Spleen (tissue), 11 donors: ENCODE results near the gene SHC4. TPM values are rescaled to one million over a fixed set of nuclear protein-coding genes. Genes with fewer than 3 reads are reported as not detected.
A peak's percentile ranks its signal among the peaks of the same experiment; 100 is the strongest.

ENCODE experiments used
- DNase-seq: peaks from one replicate; pipeline ENCODE4 v3.0.0-alpha.2; 2020
- H3K27ac ChIP-seq, 8 donors: fragments of 200-600 bp; sonication (generic) in 7 of 8; 1 replicate in 4 of 8; 2 replicates in 4 of 8; pipeline versions ENCODE4 v1.5.0 to v1.8.0; 2016 to 2021; ENCODE audit warnings: inconsistent platforms in 4 of 8, mild to moderate bottlenecking in 4 of 8, moderate library complexity in 1 of 8
- H3K27me3 ChIP-seq, 7 donors: fragments of 200-600 bp; sonication (generic) in 6 of 7; replicated peaks in 1 of 7; 1 replicate in 4 of 7; 2 replicates in 3 of 7; pipeline versions ENCODE4 v1.5.0 to v1.8.0; 2016 to 2021; ENCODE audit warnings: inconsistent platforms in 3 of 7, mild to moderate bottlenecking in 1 of 7
- H3K36me3 ChIP-seq, 6 donors: fragments of 200-600 bp; sonication (generic) in 5 of 6; 1 replicate in 4 of 6; 2 replicates in 2 of 6; pipeline versions ENCODE4 v1.5.0 to v1.8.0; 2016 to 2021; ENCODE audit warnings: inconsistent platforms in 2 of 6
- H3K4me1 ChIP-seq, 6 donors: fragments of 200-600 bp; sonication (generic) in 5 of 6; 1 replicate in 3 of 6; 2 replicates in 3 of 6; pipeline versions ENCODE4 v1.5.0 to v1.8.0; 2016 to 2021; ENCODE audit warnings: inconsistent platforms in 3 of 6
- H3K4me3 ChIP-seq, 8 donors: fragments of 200-600 bp; sonication (generic) in 7 of 8; 1 replicate in 4 of 8; 2 replicates in 4 of 8; pipeline versions ENCODE4 v1.5.0 to v1.8.0; 2016 to 2021; ENCODE audit warnings: inconsistent platforms in 4 of 8, mild to moderate bottlenecking in 4 of 8, moderate library complexity in 2 of 8
- H3K9me3 ChIP-seq, 8 donors: fragments of 200-600 bp; sonication (generic) in 7 of 8; 1 replicate in 4 of 8; 2 replicates in 4 of 8; pipeline versions ENCODE4 v1.5.0 to v1.8.0; 2016 to 2021; ENCODE audit warnings: inconsistent platforms in 4 of 8
- CTCF ChIP-seq, 11 experiments: fragments of 200-600 bp in 7 of 11; fragments of 450-650 bp in 4 of 11; sonication (generic) in 4 of 11; IDR thresholded peaks in 8 of 11; conservative IDR thresholded peaks in 3 of 11; 1 replicate in 7 of 11; 2 replicates in 4 of 11; pipeline versions ENCODE4 v1.4.0 to v1.8.0; 2016 to 2021; ENCODE audit warnings: antibody characterized with exemption in 11 of 11, inconsistent platforms in 4 of 11, mild to moderate bottlenecking in 1 of 11
- POLR2A ChIP-seq, 3 donors: fragments of 450-650 bp; IDR thresholded peaks; one replicate each; pipeline ENCODE4 v1.5.1; 2017; ENCODE audit warnings: antibody characterized with exemption in 3 of 3, mild to moderate bottlenecking in 1 of 3
- POLR2AphosphoS5 ChIP-seq, 3 donors: sonication (generic); formaldehyde crosslinking; IDR thresholded peaks; one replicate each; pipeline ENCODE4 v1.5.1; 2017; ENCODE audit warnings: antibody characterized with exemption in 3 of 3
- WGBS, 5 donors: extraction: QIAGEN DNeasy Blood & Tissue Kit in 3 of 5; methylation state at CpG; one replicate each; pipeline versions ENCODE4 v1.1.5 to v1.1.7; 2013 to 2018; 5-methylcytosine and 5-hydroxymethylcytosine counted together
- intact Hi-C: fragments of 100-400 bp; cut with DNase I; formaldehyde crosslinking; loops from one replicate; pipeline ENCODE4 v1.15.0; 2023; ENCODE audit warnings: low total_unique reads
- polyA plus RNA-seq, 3 donors: library from polyadenylated mRNA; stranded (reverse); fragments of 200-250 nt; gene quantifications; one replicate each; pipeline ENCODE4 v1.2.1, GENCODE V29; 2013
- total RNA-seq, 7 donors: library from RNA; depleted of rRNA in 3 of 7; stranded (reverse); fragments of >200 nt in 3 of 7; fragmentation: NEBNext Ultra II Directional in 4 of 7; extraction: Animal tissue kit (Norgen Biotek cat#: 25700) in 4 of 7; gene quantifications; one replicate each; pipeline versions ENCODE4 v1.1.0 to v1.2.1, GENCODE V29; 2016 to 2021
- donor health status: healthy with polysubstance abuse.
- donor health status: DM: no; HTN: no; CAD: no; lungs with moderate emphysema.
- donor health status: DM: no; HTN: no; CAD: no.
- donor health status: Bipolar disorder and iron deficiency.
- donor health status: healthy.
- donor health status: DM: no; HTN: no; CAD: no.
- donor health status: DM: yes; HTN: yes; CAD: no.

SHC4 gene
- total and polyA plus RNA-seq, 10 donors: 0.20 to 0.42 (median 0.27) TPM; not detected in 5

GRCh38 chr15:48802257-48802656 lies 161.5 kb downstream of the SHC4 start:
- intact Hi-C loops: loop anchor here (5.0 kb wide), 1 partner anchor 445 kb away; no protein-coding TSS in a partner anchor
- DNase-seq: no peak
- no peak overlapping the region for H3K27ac ChIP-seq
- peaks cover 0 to 23% (median 1%) of the 10 kb centered on the region in 6 donors for H3K36me3 ChIP-seq
- no peaks in the 10 kb centered on the region for H3K27me3 ChIP-seq
- 77 to 95% (median 84%) methylated on average over 3 of the region's 3 CpGs for WGBS, 5 donors
- TF ChIP-seq CTCF (IDR thresholded peaks at IDR 0.05 in 8 of 11, conservative IDR thresholded peaks at IDR 0.05 in 3 of 11) (no peak), POLR2A (IDR thresholded peaks at IDR 0.05) (no peak), POLR2AphosphoS5 (IDR thresholded peaks at IDR 0.05) (no peak)
- H3K4me3 ChIP-seq: no peak overlapping the region
- H3K4me1 ChIP-seq: peaks cover 0 to 30% (median 7%) of the 10 kb centered on the region in 6 donors
- H3K9me3 ChIP-seq: no peaks in the 10 kb centered on the region

- H3K4me3 ChIP-seq: no peak overlapping the region
- no peak for DNase-seq
- intact Hi-C loops: loop anchor here (5.0 kb wide), 1 partner anchor 444 kb away; no protein-coding TSS in a partner anchor
- H3K27ac ChIP-seq: no peak overlapping the region
- H3K27me3 ChIP-seq: no peaks in the 10 kb centered on the region
- WGBS, 5 donors: 29 to 55% (median 36%) methylated on average over 4 of the region's 4 CpGs
- no peaks in the 10 kb centered on the region for H3K9me3 ChIP-seq
- peaks cover 0 to 28% (median 1%) of the 10 kb centered on the region in 6 donors for H3K36me3 ChIP-seq
- TF ChIP-seq POLR2AphosphoS5 (IDR thresholded peaks at IDR 0.05) (no peak), CTCF (IDR thresholded peaks at IDR 0.05 in 8 of 11, conservative IDR thresholded peaks at IDR 0.05 in 3 of 11) (peak in 7 of 11 experiments; percentile 49 to 63 (median 53)), POLR2A (IDR thresholded peaks at IDR 0.05) (no peak)
- peaks cover 0 to 27% (median 4%) of the 10 kb centered on the region in 6 donors for H3K4me1 ChIP-seq
These were observed 162.8 kb downstream of the SHC4 start for GRCh38 chr15:48800811-48801455.

- Histone ChIP-seq H3K27ac (no peak overlapping the region), H3K9me3 (no peaks in the 10 kb centered on the region), H3K27me3 (no peaks in the 10 kb centered on the region), H3K36me3 (peaks cover 0 to 28% (median 1%) of the 10 kb centered on the region in 6 donors), H3K4me1 (peaks cover 3 to 30% (median 8%) of the 10 kb centered on the region in 6 donors), H3K4me3 (no peak overlapping the region)
- TF ChIP-seq CTCF (IDR thresholded peaks at IDR 0.05 in 8 of 11, conservative IDR thresholded peaks at IDR 0.05 in 3 of 11) (no peak), POLR2A (IDR thresholded peaks at IDR 0.05) (no peak), POLR2AphosphoS5 (IDR thresholded peaks at IDR 0.05) (no peak)
- WGBS, 5 donors: 51 to 83% (median 81%) methylated on average over 1 of the region's 1 CpG
- DNase-seq: no peak
- intact Hi-C loops: loop anchor here (5.0 kb wide), 1 partner anchor 443 kb away; no protein-coding TSS in a partner anchor
These were observed 163.5 kb downstream of the SHC4 start for GRCh38 chr15:48800245-48800644.

GRCh38 chr15:48798319-48798718 lies 165.4 kb downstream of the SHC4 start:
- no peaks in the 10 kb centered on the region for H3K27me3 ChIP-seq
- H3K9me3 ChIP-seq: no peaks in the 10 kb centered on the region
- intact Hi-C loops: no loop called here
- peaks cover 0 to 11% (median 1%) of the 10 kb centered on the region in 6 donors for H3K36me3 ChIP-seq
- no peak overlapping the region for H3K27ac ChIP-seq
- no peak for TF ChIP-seq POLR2AphosphoS5 (IDR thresholded peaks at IDR 0.05)
- TF ChIP-seq CTCF (IDR thresholded peaks at IDR 0.05 in 8 of 11, conservative IDR thresholded peaks at IDR 0.05 in 3 of 11): no peak
- no peak for TF ChIP-seq POLR2A (IDR thresholded peaks at IDR 0.05)
- DNase-seq: no peak
- no peak overlapping the region for H3K4me3 ChIP-seq
- WGBS, 5 donors: 81 to 95% (median 86%) methylated on average over 1 of the region's 1 CpG
- H3K4me1 ChIP-seq: peaks cover 5 to 46% (median 15%) of the 10 kb centered on the region in 6 donors
